HEK293T (cell line): ENCODE measurements around the gene JAG1.

Source experiments
- BHLHE40 ChIP-seq: fragments of 450-650 bp; IDR thresholded peaks from 2 replicates; pipeline ENCODE4 v1.6.1; 2016; ENCODE audit warnings: mild to moderate bottlenecking, moderate library complexity, borderline replicate concordance
- ELF4 ChIP-seq: fragments of 450-650 bp; IDR thresholded peaks from 2 replicates; pipeline ENCODE4 v1.6.1; 2017; ENCODE audit warnings: antibody characterized with exemption
- FOXA1 ChIP-seq: fragments of 450-650 bp; IDR thresholded peaks from 2 replicates; pipeline ENCODE4 v1.6.1; 2016; ENCODE audit warnings: mild to moderate bottlenecking
- FOXK2 ChIP-seq: fragments of 450-650 bp; IDR thresholded peaks from 2 replicates; pipeline ENCODE4 v1.6.1; 2016; ENCODE audit warnings: mild to moderate bottlenecking
- NFRKB ChIP-seq: fragments of 450-650 bp; IDR thresholded peaks from 2 replicates; pipeline ENCODE4 v1.6.1; 2016; ENCODE audit warnings: mild to moderate bottlenecking, moderate library complexity
- TARDBP ChIP-seq: fragments of 450-650 bp; IDR thresholded peaks from 2 replicates; pipeline ENCODE4 v1.6.1; 2016
- ZNF384 ChIP-seq: fragments of 450-650 bp; IDR thresholded peaks from 2 replicates; pipeline ENCODE4 v1.6.1; 2016

DNA sequence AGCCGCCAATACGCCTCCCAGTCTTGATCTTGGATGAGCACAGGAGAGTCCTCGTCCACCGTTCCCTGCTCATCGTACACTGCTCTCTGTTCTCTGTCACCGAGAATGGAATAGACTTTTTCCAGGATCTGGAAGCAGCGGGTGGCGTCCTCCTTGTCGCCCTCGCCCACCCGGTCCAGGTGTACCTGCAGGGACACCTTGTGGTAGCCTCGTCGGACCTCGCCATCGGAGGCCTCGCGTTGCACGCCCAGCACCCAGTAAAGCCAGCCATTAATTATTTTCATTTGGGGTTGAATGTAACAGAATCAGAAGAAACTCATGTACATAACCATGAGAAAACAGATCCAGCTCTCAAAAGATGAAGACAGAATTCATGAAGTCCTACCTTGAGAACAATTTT lies 59.9 kb downstream of the JAG1 start:
- TF ChIP-seq ELF4 (no peak), ZNF384 (no peak), TARDBP (no peak), NFRKB (no peak), FOXK2 (no peak), BHLHE40 (no peak), FOXA1 (no peak)
